T47D (cell line): ENCODE results near the gene ANO7.

Experiments
- DNase-seq, 2 experiments: peaks; one replicate each; pipeline versions ENCODE4 v3.0.0 to v3.0.0-alpha.2; 2011 to 2012; ENCODE audit warnings: low read depth in 1 of 2, low spot score in 1 of 2
- JUND ChIP-seq: IDR thresholded peaks from 2 replicates; pipeline ENCODE4 v1.6.1; 2012; ENCODE audit warnings: low read depth
- in situ Hi-C: cut with HindIII; loops from 2 replicates; pipeline ENCODE4 v1.10.0; 2016; ENCODE audit warnings: low sequenced_read_pairs, low pct_unique_long_range_greater_than_20kb

The ANO7 gene

DNA sequence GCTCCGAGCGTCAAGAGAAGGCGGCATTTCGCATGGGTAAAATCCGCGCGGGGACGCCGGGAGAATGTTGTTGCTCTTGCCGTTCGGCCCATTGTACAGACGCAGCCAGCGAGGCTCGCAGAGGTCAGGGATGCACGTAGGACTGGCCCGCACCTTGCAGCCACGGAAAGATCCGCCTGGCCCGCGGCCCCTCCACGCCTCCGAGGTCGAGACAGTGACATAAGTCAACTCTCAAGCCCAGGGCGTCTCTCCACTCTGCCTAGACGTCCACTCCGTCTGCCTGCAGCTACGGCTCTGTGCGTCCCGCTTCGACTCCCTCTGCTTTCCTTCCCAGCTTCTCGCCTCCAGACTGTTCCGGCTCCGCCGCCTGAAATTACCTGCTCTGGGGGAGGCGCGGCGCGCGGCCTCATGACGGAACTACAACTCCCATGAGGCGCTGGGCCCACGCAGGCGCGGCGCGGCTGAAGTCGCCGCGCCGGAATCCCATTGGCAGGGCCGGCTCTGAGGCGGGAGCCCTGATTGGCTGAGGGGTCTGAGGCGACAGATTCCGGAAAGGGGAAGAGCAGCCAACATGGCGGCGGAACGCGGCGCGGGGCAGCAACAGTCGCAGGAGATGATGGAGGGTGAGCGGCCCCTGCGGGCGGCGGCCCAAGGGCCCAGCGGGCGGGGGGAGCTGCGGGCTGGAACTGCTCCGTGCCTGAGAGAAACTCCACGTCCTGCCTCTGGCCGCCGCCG lies 38.4 kb upstream of the ANO7 start, which contains the start of gene PPP1R7:
Gene PPP1R7 (plus strand): TSS at position 543 of the 735 bp plus-strand sequence. CDS start 29 bp downstream, at position 572.
- no peak for TF ChIP-seq JUND
- peak; percentile 94 to 97 for DNase-seq
- in situ Hi-C loops: no loop called here

DNA sequence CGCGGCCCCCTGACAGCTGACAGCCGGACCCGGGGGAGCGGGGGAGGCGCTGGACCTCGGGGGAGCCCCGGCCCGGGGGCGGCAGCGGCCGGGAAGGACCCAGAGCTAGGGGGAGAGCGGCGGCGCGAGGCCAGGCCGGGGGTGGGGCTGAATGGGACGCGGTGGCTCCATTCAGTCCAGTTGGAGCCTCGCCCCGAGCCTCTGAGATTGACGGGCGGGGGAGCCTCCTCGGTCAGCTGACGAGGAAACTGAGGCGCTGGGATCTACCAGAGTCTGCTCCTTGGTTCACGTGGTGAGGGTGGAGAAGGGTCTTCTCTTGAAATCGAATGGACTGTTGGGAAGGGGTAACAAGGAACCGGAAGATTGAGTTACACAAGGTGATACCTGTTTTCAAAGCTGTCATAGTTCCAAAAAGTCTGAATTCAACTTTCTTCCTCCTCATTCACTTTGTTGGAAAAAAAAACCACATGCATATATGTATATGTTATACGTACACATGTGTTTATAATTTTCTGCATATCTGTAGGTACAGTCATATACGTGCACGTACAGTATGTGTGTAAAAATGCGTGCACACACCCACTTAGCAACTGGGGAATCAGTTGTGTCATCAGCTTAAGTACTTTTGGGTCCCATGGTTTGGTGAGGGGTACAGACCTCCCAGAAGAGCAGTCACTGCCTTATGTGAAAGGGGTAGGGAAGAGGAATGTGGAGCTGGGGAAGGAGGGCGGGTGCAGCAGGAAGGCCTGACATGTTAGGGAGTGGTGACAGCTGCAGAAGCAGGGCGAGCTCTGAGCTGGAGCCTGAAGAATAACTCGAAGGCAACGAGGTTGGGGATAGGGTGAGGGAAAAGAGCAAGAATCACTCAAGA lies 37.6 kb upstream of the ANO7 start:
- DNase-seq: no peak
- in situ Hi-C loops: no loop called here
- TF ChIP-seq JUND: no peak

DNA sequence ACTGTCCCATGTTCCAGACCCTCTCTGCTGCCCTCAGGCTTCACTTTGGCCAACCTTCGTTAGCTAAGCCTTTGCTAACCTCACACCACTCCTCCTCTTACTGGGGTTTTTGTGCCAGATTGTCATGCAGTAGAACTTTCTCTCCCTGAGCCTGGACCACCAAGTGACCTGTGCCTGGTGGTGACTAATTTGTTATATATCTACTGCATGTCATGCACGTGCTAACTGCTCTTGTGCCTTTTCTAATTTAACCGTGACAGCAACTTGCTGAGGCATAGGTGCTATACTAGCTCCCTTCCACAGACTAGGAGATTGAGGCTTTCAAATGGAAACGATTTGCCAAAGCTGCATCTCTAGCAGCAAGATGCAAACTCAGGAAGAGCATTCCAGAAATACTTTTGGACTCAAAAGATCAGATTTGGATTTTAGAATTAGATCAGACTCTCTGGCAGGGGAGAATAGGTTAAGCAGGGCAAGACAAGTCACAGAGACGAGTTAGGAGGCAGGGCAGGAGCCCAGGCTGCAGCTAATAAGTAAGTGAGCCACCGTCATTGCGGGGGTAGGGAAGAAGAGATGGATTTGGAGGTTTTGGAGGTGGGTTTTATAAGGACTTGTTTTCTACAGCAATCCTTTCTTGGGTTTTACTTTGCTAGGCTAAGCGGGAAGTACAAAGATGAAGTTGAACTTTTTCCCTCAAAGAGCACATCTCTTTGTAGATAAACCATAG lies 36.4 kb upstream of the ANO7 start:
- in situ Hi-C loops: no loop called here

DNA sequence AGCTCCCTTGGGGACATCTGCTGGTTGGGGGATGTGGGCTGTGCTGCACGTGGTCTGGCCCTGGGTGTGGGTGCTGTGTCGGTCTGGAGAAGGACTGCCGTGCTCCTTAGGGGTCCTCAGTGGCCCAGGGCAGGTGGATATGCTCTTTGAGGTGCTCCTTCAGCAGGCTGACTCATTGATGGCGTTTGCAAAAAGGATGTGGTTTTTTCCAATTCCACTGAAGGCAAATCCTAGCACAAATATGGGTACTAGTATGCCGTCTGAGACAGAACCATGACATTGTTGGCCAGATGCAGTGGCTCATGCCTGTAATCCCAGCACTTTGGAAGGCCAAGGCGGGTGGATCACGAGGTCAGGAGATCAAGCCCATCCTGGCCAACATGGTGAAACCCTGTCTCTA lies 34.9 kb upstream of the ANO7 start:
- DNase-seq: no peak
- no peak for TF ChIP-seq JUND
- in situ Hi-C loops: no loop called here

More for the DNA sequence above, 36.4 kb upstream of the ANO7 start:
- DNase-seq: no peak
- TF ChIP-seq JUND: no peak

DNA sequence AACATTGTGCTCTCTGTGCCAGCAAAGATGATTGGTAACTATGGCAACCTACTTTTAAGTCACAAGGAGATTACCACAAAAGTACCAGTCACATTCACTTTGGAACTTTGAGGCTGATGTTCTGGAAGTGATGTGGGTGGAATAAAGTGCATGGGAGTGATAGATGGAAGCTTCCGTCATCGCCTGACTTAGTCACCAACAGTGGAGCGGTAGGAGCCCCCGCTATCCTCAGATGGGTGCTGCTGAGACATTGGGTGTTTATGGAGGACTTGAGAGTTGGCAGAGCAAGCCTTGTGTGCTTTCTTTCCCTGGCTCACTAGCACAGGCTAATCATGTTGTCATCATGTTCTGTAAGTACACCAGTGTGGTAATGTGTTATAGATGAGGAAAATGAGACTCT lies 33.6 kb upstream of the ANO7 start:
- in situ Hi-C loops: no loop called here
- no peak for DNase-seq
- TF ChIP-seq JUND: no peak

DNA sequence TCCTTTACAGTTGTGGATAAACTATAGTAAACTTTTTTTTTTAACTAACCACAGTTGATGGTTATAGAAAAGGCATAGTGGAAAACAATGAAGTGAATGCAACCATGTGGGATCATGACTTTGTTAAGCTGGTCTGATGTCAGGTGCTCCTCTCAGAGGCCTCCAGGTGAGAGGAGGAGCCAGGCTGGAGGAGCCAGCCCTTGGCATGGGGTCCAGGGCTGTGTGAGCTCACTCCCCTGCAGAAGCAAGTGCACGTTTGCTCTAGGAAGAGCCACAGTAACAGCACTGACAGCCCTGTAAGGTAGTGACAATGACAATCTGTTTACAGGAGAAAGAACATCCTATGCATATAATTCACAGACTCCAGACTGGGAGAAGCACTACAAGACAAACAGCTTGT lies 32.5 kb upstream of the ANO7 start:
- no peak for TF ChIP-seq JUND
- in situ Hi-C loops: no loop called here
- no peak for DNase-seq

DNA sequence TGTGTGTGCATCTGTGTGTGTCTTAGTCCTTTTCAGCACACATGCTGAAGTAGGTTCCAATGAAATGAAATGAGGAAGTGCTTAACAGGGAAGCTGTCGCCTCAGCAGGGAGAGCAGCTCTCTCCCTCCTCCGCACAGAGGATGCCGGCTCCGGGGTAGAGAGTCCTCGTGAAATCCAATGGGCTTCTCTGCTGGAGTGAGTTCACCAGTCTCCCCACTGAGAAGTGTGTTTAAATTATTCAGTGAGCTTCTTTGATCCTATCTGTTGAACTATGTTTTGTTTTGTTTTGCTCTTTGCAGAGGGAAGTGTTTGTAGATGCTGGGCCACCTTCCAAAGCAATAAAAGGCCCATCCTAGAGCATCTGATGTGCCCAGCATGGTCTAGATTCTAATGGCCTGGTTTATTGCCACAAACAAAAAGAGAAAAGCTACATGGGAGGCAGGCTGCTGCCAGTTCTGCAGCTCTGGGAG lies 31.5 kb upstream of the ANO7 start:
- DNase-seq: no peak
- in situ Hi-C loops: no loop called here
- TF ChIP-seq JUND: no peak

DNA sequence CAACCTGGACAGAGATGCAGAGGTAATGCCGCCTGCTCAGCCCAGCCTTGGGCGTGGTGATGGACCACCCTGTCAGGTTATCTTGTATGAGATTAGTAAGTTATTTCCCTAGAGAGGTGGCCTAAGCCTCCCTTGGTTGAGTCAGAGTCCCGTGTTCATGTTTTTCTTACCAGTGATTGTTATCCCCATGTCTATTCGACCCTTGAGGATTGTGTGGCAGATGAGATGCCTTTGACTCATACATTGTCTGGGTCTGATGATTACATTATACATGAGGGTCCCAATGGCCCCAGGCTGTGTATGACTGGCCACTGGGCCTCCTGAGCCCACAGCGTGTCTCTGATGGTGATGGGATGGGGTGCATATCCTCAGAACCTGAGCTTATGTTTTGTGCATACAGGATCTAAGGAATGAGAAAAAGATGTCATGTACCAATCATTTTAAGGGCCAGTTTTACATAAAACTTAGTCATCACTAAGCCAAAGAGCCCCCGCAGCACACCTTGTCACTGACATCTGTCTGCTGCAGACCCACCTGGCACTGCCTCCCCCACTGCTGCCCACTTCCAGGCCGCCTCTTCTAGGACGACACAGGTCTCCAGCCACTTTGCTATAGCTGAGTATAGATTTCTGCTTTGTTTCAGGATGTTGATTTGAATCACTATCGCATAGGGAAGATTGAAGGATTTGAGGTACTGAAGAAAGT lies 30.5 kb upstream of the ANO7 start:
- no peak for DNase-seq
- in situ Hi-C loops: no loop called here
- no peak for TF ChIP-seq JUND

DNA sequence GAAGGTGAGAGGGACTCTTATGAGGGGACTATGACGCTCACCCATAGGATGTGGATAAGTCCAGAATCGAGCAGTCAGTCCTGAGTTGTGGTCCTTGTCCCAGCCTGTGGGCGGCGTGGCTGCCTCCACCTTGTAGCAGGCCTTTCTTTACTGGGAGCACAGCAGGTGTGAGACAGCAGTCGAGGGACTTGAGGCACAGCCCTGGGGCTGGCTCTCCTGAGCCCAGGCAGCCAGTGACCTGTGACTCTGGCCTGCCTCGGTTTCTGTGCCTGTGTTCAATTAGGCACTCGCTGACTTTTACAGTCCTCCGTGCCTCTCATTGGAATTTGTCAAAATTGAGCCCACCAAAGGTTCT lies 30.0 kb upstream of the ANO7 start:
- TF ChIP-seq JUND: no peak
- DNase-seq: no peak
- in situ Hi-C loops: no loop called here

DNA sequence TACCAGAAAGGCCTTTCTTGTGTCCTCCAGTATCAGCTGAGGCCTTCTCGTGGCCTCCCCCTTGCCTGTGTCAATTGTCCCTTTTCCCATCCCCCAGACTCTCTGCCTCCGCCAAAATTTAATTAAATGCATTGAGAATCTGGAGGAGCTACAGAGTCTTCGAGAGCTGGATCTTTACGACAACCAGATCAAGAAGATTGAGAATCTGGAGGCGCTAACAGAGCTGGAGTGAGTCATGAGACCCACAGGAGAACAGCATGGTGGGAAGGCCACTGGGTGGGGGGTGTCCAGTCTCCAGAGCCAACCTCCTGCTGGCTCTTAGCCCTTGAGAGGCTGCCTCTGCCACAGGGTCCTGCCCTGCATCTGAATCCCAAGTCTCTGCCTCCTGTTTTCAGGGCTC lies 29.4 kb upstream of the ANO7 start:
- no peak for DNase-seq
- in situ Hi-C loops: no loop called here
- no peak for TF ChIP-seq JUND

DNA sequence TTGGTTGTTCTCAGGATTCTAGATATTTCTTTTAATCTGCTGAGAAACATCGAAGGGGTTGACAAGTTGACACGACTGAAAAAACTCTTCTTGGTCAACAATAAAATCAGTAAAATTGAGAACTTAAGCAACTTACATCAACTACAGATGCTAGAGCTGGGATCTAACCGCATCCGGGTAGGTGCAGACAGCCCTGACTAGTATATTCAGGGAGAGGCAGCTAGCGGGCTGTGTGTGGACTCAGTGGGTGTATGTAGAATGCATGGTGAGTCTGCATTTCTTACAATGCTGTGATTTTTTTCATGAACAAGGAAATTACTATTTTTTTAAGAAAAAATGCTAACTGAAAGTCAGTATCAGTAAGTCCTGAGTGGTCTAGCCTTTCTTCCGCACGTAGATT lies 28.2 kb upstream of the ANO7 start:
- DNase-seq: no peak
- no peak for TF ChIP-seq JUND
- in situ Hi-C loops: no loop called here

DNA sequence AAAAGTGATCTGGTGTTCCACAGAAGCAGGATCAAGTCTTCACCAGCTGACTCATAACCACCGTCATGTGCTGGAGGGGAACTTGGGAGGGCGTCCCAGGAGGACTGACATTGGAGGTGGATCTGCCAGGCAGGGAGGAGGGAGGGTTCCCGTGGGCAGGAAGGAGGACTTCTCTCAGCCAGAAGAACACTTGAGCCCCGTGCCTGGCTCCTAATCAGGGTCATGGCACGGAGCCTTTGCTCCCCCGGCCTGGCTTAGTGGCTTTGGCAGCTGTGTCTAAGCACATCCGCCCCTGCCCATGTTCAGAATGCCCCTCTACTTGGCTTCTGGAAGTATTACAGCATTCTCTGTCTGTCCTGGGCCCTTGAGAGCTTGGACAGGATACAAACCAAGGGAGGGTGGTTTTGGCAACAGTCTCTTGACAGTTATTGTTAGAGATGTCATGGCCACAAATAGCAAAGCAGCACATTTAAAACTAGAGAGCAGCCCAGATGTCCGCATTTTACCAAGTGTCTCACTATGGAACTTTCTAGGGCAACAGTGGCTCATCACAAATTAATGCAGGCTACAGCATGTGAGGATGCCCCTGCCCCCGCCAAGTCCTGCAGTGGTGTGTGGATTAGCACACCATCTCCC lies 26.7 kb upstream of the ANO7 start:
- in situ Hi-C loops: no loop called here
- TF ChIP-seq JUND: no peak
- DNase-seq: no peak
